Astrocyte of the cerebellum (primary cell): Measurements from ENCODE around the gene PTPN14.
"Not testable (repeated sequence)": the region's sequence is repeated elsewhere in the genome, so short reads cannot be mapped to it uniquely, and the experiment has no call there.

Experiments used
- DNase-seq: peaks from one replicate; pipeline ENCODE4 v3.0.0-alpha.2; 2011; ENCODE audit warnings: low read depth
- H3K4me3 ChIP-seq: 2 replicates; pipeline ENCODE4 v1.5.1; 2011; ENCODE audit warnings: mild to moderate bottlenecking, low read depth, low read length, moderate library complexity
- in situ Hi-C: cut with HindIII; loops from 2 replicates; pipeline ENCODE4 v1.10.0; 2017; ENCODE audit warnings: low sequenced_read_pairs
- TF ChIP-seq, protein P1 (sequence below): IDR thresholded peaks from 2 replicates; pipeline ENCODE4 v1.5.1; 2012; ENCODE audit warnings: low read length, low read depth, moderate library complexity, mild to moderate bottlenecking; ENCODE audit errors: missing control alignments

Gene PTPN14

DNA sequence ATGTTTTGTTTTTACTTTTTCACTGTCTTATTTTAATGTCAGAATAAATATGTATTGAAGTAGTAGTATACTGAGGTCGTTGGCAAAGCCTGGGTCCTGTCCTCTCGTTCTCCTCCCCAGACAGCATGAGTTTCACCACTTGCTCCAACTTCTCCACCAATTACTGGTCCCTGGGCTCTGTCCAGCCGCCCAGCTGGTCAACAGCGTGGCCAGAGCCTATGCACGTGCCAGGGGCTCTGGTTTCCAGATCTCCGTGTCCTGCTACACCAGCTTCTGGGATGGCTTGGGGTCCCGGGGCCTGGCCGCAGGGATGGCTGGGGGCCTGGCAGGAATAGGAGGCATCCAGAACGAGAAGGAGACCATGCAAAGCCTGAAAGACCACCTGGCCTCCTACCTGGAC lies 19.3 kb downstream of the PTPN14 start:
- no peak overlapping the region for H3K4me3 ChIP-seq
- DNase-seq, result no peak
- in situ Hi-C loops, result no loop called here
- TF ChIP-seq, protein P1, sequence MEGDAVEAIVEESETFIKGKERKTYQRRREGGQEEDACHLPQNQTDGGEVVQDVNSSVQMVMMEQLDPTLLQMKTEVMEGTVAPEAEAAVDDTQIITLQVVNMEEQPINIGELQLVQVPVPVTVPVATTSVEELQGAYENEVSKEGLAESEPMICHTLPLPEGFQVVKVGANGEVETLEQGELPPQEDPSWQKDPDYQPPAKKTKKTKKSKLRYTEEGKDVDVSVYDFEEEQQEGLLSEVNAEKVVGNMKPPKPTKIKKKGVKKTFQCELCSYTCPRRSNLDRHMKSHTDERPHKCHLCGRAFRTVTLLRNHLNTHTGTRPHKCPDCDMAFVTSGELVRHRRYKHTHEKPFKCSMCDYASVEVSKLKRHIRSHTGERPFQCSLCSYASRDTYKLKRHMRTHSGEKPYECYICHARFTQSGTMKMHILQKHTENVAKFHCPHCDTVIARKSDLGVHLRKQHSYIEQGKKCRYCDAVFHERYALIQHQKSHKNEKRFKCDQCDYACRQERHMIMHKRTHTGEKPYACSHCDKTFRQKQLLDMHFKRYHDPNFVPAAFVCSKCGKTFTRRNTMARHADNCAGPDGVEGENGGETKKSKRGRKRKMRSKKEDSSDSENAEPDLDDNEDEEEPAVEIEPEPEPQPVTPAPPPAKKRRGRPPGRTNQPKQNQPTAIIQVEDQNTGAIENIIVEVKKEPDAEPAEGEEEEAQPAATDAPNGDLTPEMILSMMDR, result no peak

DNA sequence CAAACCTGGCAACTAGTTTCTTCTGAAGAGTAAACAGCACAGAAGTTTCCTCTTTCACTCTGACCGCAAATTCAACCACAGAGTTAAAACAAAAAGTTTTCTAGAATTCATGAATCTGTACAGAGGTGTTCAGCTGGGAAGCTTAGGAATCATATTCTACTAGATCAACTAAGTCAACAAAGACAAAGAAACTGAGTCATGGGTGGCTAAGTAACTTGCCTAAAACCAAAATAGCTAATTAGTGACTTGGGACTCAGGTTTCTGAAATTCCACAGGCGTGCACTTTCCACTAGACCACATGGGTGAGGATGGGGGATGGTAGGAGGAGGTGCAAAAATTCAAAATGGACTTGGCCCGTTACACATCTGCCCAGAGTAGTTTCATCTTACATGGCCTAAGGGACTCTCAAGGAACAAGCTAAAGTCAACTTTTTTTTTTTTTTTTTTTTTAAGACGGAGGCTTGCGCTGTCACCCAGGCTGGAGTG lies 25.8 kb downstream of the PTPN14 start:
- H3K4me3 ChIP-seq, result no peak overlapping the region
- DNase-seq, result peak; percentile 45
- TF ChIP-seq, protein P1, result no peak
- in situ Hi-C loops, result no loop called here

DNA sequence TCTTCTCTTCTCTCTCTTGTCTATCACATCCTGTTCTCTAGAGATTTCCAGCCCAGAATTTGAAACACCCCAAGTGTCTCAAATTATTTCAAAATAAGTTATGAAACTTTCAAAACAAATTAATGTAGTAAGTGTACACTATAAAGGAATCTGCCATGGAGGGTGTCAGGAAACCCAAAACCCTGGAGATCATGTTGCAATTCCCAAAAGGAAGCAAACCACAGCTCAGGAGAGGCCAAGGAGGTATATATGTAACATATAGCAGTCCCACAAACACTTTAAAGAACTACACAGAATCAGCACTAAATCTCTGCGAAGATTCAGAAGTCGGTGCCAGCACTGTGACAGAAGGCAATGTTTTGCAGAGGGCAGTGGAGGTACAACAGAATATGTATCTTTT lies 26.6 kb downstream of the PTPN14 start:
- H3K4me3 ChIP-seq, result no peak overlapping the region
- in situ Hi-C loops, result no loop called here
- TF ChIP-seq, protein P1, result no peak
- no peak for DNase-seq

- in situ Hi-C loops, result no loop called here
- TF ChIP-seq, protein P1, result no peak
- H3K4me3 ChIP-seq, result no peak overlapping the region
- no peak for DNase-seq
These were observed 28.1 kb downstream of the PTPN14 start for GRCh38 chr1:214523124-214523824.

GRCh38 chr1:214521458-214521857 lies 29.9 kb downstream of the PTPN14 start:
- DNase-seq, in situ Hi-C loops, H3K4me3 ChIP-seq: not testable (repeated sequence)

DNA sequence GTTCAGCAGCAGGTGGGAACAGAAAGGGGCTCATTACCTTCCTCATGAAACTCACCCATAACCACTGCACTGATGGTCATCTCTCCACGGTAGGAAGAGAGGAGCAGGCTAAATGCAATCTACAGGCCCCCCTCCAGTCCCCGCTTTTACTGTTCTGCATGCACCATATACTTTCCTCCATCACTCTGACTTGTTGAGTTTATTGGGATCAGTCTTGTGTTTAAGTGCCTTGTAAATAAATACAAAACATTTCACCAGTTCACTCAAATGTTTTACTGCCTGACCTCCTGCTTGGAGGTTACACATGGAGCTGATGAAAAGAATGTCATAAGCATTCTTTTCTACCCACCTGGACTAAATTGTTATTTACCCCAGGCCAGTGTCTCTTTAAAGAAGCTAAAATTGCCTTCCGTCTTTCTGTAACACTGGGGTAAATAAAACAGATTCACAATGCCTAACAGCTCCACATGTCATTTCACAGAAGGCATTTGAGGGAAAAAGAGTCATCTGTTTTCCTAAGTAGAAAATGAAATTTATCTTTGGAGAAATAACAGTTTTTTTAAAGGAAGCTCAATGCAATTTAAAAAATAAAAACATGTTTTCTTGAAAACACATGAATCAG lies 30.7 kb downstream of the PTPN14 start:
- in situ Hi-C loops, result no loop called here
- no peak overlapping the region for H3K4me3 ChIP-seq
- TF ChIP-seq, protein P1, result no peak
- DNase-seq, result no peak

GRCh38 chr1:214518361-214518760 lies 33.0 kb downstream of the PTPN14 start:
- TF ChIP-seq, protein P1, result no peak
- in situ Hi-C loops, result no loop called here
- H3K4me3 ChIP-seq, result no peak overlapping the region
- DNase-seq, result no peak
